ENCODE measurements around the gene CNKSR2. TPM values are rescaled to one million over a fixed set of nuclear protein-coding genes. Genes with fewer than 3 reads are reported as not detected.

The CNKSR2 gene
- total RNA-seq, 1 experiment from 2014 or later, result 52.9 TPM

GRCh38 chrX:21559417-21559816, 185.2 kb downstream of the CNKSR2 start:
- Histone ChIP-seq H3K56ac (ENCODE audit: insufficient read length, low read depth, low read length) (no peak overlapping the region), H3K23ac (ENCODE audit: insufficient read length, low read depth, low read length) (no peak overlapping the region), H2BK12ac (ENCODE audit: insufficient read length, low read depth, low read length) (no peak overlapping the region), H3K18ac (ENCODE audit: insufficient read length, low read depth, low read length) (no peak overlapping the region), H2BK15ac (ENCODE audit: low read depth, low read length) (no peak overlapping the region), H3K27ac (ENCODE audit: insufficient read length, low read depth, low read length) (no peak overlapping the region), H3K4me1 (ENCODE audit: insufficient read depth, low read length) (no peaks in the 10 kb centered on the region), H3K79me1 (ENCODE audit: insufficient read depth, low read depth, low read length, poor library complexity, severe bottlenecking) (no peaks in the 10 kb centered on the region), H2AFZ (ENCODE audit: low read length) (no peak overlapping the region), H4K20me1 (ENCODE audit: control insufficient read depth, insufficient read depth, insufficient read length) (no peaks in the 10 kb centered on the region), H2BK20ac (ENCODE audit: low read depth, low read length, poor library complexity, severe bottlenecking) (no peak overlapping the region), H3K4me2 (ENCODE audit: insufficient read depth, insufficient read length, low read length) (no peak overlapping the region), H4K8ac (replicated peaks; ENCODE audit: insufficient read length, low read depth, low read length) (no peak overlapping the region), H3K14ac (ENCODE audit: insufficient read depth, low read length) (no peak overlapping the region), H3K4ac (ENCODE audit: low read depth, low read length) (no peak overlapping the region), H2AK5ac (ENCODE audit: insufficient read length, low read length) (no peak overlapping the region), H3T11ph (ENCODE audit: low read length) (no peak overlapping the region), H4K5ac (ENCODE audit: insufficient read length, low read depth, low read length) (no peak overlapping the region), H2BK5ac (ENCODE audit: insufficient read length, low read length) (no peak overlapping the region), H3K9me3 (ENCODE audit: control insufficient read depth, low read depth, low read length) (peaks cover 8% of the 10 kb centered on the region), H3K79me2 (ENCODE audit: insufficient read depth, low read length) (no peaks in the 10 kb centered on the region), H3K27me3 (ENCODE audit: insufficient read depth, low read length) (no peaks in the 10 kb centered on the region), H3K23me2 (ENCODE audit: insufficient read length, low read depth, low read length, poor library complexity, severe bottlenecking) (no peaks in the 10 kb centered on the region), H2BK120ac (ENCODE audit: low read depth, low read length, poor library complexity, severe bottlenecking) (no peak overlapping the region), H4K91ac (ENCODE audit: insufficient read length, low read depth, low read length) (no peak overlapping the region), H3K9ac (ENCODE audit: extremely low read depth, insufficient read length, low read length) (no peak overlapping the region)
- TF ChIP-seq CTCF (conservative IDR thresholded peaks at IDR 0.05), result no peak
- H3K4me3 Mint-ChIP-seq, result no peak overlapping the region
- no peak for DNase-seq
- peaks cover 9 to 13% of the 10 kb centered on the region in 2 experiments; a peak in 3 of 4 replicates for H3K4me1 Mint-ChIP-seq
- peaks cover 0 to 13% of the 10 kb centered on the region in 2 experiments; a peak in 3 of 5 replicates for H3K9me3 Mint-ChIP-seq
- no CpG with 5 or more reads among the region's 2 CpGs for WGBS (ENCODE audit: extremely low coverage, insufficient read length, low lambda C conversion rate)
- H3K27ac Mint-ChIP-seq, result no peak overlapping the region
- H3K27me3 Mint-ChIP-seq (ENCODE audit: low read depth), result no peaks in the 10 kb centered on the region
- H3K36me3 Mint-ChIP-seq (ENCODE audit: insufficient read depth in 1 of 3, low read depth in 3 of 3), result peaks cover 2 to 7% (median 6%) of the 10 kb centered on the region in 3 experiments; a peak in 5 of 7 replicates
